ENCODE measurements around the gene DNAH7.

DNA sequence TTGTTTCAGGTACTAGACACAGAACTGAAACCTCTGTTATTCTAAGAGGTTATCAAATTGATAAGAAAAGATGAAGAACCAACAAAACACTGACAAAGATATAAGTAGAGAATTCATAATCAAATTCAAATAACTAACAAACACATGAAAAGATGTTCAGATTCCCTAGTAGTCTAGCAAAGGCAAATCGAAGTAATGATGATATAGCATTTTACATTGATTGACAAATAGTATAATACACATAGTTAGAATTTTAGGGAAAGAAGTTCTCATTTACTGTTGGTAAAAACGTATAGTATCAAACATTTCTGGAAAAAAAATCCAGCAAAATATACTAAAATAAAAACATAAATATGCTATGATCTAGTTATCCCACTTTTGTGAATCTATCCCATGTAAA lies 50.6 kb downstream of the DNAH7 start:
- TF ChIP-seq KDM4A (IDR thresholded peaks at IDR 0.05; ENCODE audit: low read depth, low read length, severe bottlenecking): no peak
- TF ChIP-seq, protein P1, sequence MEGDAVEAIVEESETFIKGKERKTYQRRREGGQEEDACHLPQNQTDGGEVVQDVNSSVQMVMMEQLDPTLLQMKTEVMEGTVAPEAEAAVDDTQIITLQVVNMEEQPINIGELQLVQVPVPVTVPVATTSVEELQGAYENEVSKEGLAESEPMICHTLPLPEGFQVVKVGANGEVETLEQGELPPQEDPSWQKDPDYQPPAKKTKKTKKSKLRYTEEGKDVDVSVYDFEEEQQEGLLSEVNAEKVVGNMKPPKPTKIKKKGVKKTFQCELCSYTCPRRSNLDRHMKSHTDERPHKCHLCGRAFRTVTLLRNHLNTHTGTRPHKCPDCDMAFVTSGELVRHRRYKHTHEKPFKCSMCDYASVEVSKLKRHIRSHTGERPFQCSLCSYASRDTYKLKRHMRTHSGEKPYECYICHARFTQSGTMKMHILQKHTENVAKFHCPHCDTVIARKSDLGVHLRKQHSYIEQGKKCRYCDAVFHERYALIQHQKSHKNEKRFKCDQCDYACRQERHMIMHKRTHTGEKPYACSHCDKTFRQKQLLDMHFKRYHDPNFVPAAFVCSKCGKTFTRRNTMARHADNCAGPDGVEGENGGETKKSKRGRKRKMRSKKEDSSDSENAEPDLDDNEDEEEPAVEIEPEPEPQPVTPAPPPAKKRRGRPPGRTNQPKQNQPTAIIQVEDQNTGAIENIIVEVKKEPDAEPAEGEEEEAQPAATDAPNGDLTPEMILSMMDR (IDR thresholded peaks at IDR 0.05; ENCODE audit: control extremely low read depth in 1 of 3, insufficient read depth in 1 of 3, low read depth in 1 of 3, low read length in 3 of 3): no peak
- TF ChIP-seq EGR1 (IDR thresholded peaks at IDR 0.05; ENCODE audit: borderline replicate concordance, low read depth, low read length): no peak
